Adrenal gland (tissue), 5 donors: Measurements from ENCODE around the gene GFOD2.

Experiments
- POLR2A ChIP-seq, 2 donors: fragments of 450-650 bp; IDR thresholded peaks; one replicate each; pipeline ENCODE4 v1.6.1; 2017; ENCODE audit warnings: antibody characterized with exemption in 2 of 2, mild to moderate bottlenecking in 2 of 2, moderate library complexity in 1 of 2
- TF ChIP-seq, protein P1 (sequence below), 6 experiments: fragments of 450-650 bp in 4 of 6; fragments of 200-600 bp in 2 of 6; sonication (generic) in 1 of 6; IDR thresholded peaks; 1 replicate in 5 of 6; 2 replicates in 1 of 6; pipeline versions ENCODE4 v1.5.1 to v1.8.0; 2016 to 2021; ENCODE audit warnings: antibody characterized with exemption in 6 of 6, mild to moderate bottlenecking in 2 of 6, moderate library complexity in 1 of 6
- donor health status: DM: no; HTN: no; CAD: no.

DNA sequence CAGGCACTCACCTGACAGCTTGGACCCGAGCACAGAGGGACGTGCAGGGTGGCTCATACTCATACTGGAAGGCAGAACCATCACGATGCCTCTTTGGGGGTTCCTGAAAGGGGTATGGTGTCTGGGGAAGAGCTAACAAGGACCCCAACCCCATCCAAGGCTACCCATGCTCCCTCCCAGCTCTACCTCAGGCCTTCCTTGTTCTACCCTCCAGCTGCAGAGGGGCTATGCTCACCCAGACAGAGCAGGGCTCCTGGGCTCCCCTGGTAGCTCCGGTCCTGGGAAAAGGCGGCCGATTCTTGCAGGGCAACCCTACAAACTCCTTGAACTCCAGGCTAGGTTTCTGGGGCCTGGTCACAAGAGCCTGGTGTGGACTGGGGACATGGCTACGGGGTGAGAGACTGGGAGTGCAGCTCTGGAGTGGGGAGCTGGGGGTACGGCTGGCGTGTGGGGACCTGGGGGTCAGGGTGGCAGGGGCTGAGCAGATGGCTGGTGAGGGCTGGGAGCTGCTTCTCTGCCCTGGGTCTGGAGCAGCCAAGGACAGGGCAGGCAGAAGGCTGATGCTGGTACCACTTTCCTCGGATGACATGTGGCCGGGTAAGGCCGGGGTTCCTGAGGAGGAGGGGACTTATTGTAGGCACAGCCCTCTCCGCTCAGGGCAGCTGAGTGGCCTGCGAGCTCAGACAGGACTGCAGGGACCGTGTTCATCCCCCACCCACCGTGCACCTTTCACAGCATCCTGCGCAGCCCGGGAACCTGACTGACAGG, 61.2 kb downstream of the GFOD2 start:
- TF ChIP-seq, protein P1, sequence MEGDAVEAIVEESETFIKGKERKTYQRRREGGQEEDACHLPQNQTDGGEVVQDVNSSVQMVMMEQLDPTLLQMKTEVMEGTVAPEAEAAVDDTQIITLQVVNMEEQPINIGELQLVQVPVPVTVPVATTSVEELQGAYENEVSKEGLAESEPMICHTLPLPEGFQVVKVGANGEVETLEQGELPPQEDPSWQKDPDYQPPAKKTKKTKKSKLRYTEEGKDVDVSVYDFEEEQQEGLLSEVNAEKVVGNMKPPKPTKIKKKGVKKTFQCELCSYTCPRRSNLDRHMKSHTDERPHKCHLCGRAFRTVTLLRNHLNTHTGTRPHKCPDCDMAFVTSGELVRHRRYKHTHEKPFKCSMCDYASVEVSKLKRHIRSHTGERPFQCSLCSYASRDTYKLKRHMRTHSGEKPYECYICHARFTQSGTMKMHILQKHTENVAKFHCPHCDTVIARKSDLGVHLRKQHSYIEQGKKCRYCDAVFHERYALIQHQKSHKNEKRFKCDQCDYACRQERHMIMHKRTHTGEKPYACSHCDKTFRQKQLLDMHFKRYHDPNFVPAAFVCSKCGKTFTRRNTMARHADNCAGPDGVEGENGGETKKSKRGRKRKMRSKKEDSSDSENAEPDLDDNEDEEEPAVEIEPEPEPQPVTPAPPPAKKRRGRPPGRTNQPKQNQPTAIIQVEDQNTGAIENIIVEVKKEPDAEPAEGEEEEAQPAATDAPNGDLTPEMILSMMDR (IDR thresholded peaks at IDR 0.05): no peak
- no peak for TF ChIP-seq POLR2A (IDR thresholded peaks at IDR 0.05)
